ENCODE results near the gene CRYGA.

GRCh38 chr2:208147759-208148158 lies 15.6 kb downstream of the CRYGA start:
- TF ChIP-seq, protein P1, sequence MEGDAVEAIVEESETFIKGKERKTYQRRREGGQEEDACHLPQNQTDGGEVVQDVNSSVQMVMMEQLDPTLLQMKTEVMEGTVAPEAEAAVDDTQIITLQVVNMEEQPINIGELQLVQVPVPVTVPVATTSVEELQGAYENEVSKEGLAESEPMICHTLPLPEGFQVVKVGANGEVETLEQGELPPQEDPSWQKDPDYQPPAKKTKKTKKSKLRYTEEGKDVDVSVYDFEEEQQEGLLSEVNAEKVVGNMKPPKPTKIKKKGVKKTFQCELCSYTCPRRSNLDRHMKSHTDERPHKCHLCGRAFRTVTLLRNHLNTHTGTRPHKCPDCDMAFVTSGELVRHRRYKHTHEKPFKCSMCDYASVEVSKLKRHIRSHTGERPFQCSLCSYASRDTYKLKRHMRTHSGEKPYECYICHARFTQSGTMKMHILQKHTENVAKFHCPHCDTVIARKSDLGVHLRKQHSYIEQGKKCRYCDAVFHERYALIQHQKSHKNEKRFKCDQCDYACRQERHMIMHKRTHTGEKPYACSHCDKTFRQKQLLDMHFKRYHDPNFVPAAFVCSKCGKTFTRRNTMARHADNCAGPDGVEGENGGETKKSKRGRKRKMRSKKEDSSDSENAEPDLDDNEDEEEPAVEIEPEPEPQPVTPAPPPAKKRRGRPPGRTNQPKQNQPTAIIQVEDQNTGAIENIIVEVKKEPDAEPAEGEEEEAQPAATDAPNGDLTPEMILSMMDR (IDR thresholded peaks at IDR 0.05; ENCODE audit: extremely low read depth in 1 of 2, insufficient read depth in 1 of 2, low read depth in 1 of 2, low read length in 2 of 2) = no peak
- no peak for TF ChIP-seq POLR2A (IDR thresholded peaks at IDR 0.05; ENCODE audit: low read depth, low read length)
- no peak for TF ChIP-seq FOS (IDR thresholded peaks at IDR 0.05; ENCODE audit: borderline replicate concordance, insufficient read depth, low read length)
- TF ChIP-seq, protein P2, sequence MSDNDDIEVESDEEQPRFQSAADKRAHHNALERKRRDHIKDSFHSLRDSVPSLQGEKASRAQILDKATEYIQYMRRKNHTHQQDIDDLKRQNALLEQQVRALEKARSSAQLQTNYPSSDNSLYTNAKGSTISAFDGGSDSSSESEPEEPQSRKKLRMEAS (IDR thresholded peaks at IDR 0.05; ENCODE audit: insufficient read depth, insufficient read length) = no peak
- no peak for TF ChIP-seq POLR2AphosphoS5 (IDR thresholded peaks at IDR 0.05; ENCODE audit: insufficient read depth, low read depth, low read length)

Measured in endothelial cell of umbilical vein (primary cell).